H1 (cell line): ENCODE data around the gene CELF2. TPM values are rescaled to one million over a fixed set of nuclear protein-coding genes. Genes with fewer than 3 reads are reported as not detected.

Experiments used
- CHD1 ChIP-seq: IDR thresholded peaks from 2 replicates; pipeline ENCODE4 v1.6.1; 2012; ENCODE audit warnings: low read depth, low read length, improper control_type of control experiment
- CHD7 ChIP-seq: fragments of 300-600 bp; sonication (generic); IDR thresholded peaks from 2 replicates; pipeline ENCODE4 v1.7.1; 2012; ENCODE audit warnings: low read length, moderate library complexity, mild to moderate bottlenecking, inconsistent platforms; ENCODE audit not compliant: insufficient replicate concordance
- CTCF ChIP-seq, 3 experiments: IDR thresholded peaks; 1 replicate in 2 of 3; 2 replicates in 1 of 3; pipeline versions ENCODE4 v1.5.1 to v1.6.1; 2011; ENCODE audit warnings: low read length in 3 of 3, mild to moderate bottlenecking in 3 of 3, inconsistent platforms in 2 of 3, low read depth in 1 of 3, moderate library complexity in 1 of 3; ENCODE audit not compliant: insufficient read depth in 1 of 3; ENCODE audit errors: control extremely low read depth in 1 of 3
- EP300 ChIP-seq, 2 experiments: IDR thresholded peaks; 1 replicate in 1 of 2; 2 replicates in 1 of 2; pipeline ENCODE4 v1.6.1; 2011 to 2012; ENCODE audit warnings: low read depth in 2 of 2, low read length in 2 of 2, mild to moderate bottlenecking in 2 of 2, borderline replicate concordance in 1 of 2, inconsistent platforms in 1 of 2, moderate library complexity in 1 of 2
- GTF2F1 ChIP-seq: IDR thresholded peaks from 2 replicates; pipeline ENCODE4 v1.6.1; 2012; ENCODE audit warnings: low read depth, low read length, improper control_type of control experiment, borderline replicate concordance
- PHF8 ChIP-seq: fragments of 200-600 bp; sonication (generic); conservative IDR thresholded peaks from 2 replicates; pipeline ENCODE4 v1.7.1; 2012; ENCODE audit warnings: low read depth, mild to moderate bottlenecking, inconsistent platforms, low read length, moderate library complexity
- RNF2 ChIP-seq: fragments of 200-900, 300-1000 bp; sonication (generic); IDR thresholded peaks from 2 replicates; pipeline ENCODE4 v1.7.1; 2016; ENCODE audit warnings: borderline replicate concordance, low read depth, mild to moderate bottlenecking, antibody characterized with exemption, low read length; ENCODE audit not compliant: poor library complexity, severe bottlenecking; ENCODE audit errors: missing control alignments
- polyA plus RNA-seq, 7 experiments: library from polyadenylated mRNA; depleted of rRNA in 3 of 7; stranded (reverse) in 5 of 7; unstranded in 2 of 7; fragments of >200 nt in 5 of 7; fragments of 200-250 nt in 2 of 7; gene quantifications; 1 replicate in 5 of 7; 2 replicates in 1 of 7; 4 replicates in 1 of 7; pipeline versions ENCODE4 v1.2.1 to v1.2.3, GENCODE V29; 2011 to 2013; ENCODE audit warnings: missing spikeins in 2 of 7, mixed read lengths in 2 of 7
- total RNA-seq: library from RNA; stranded (reverse); fragmentation: NEBNext Ultra II Directional; extraction: Animal tissue kit (Norgen Biotek cat#: 25700); gene quantifications from 2 replicates; pipeline ENCODE4 v1.2.1, GENCODE V29; 2021

CELF2 gene
- total and polyA plus RNA-seq, 2 of the 8 experiments (the other 6 are each of a cell fraction or from before 2014, with no cell fraction given), result 18.3 to 22.7 TPM

- TF ChIP-seq CHD7 (no peak), EP300 (IDR thresholded peaks at IDR 0.05; ENCODE audit: borderline replicate concordance in 1 of 2, low read depth in 2 of 2, low read length in 2 of 2) (no peak), CHD1 (no peak), RNF2 (no peak), GTF2F1 (no peak), CTCF (IDR thresholded peaks at IDR 0.05; ENCODE audit: control extremely low read depth in 1 of 3, insufficient read depth in 1 of 3, low read depth in 1 of 3, low read length in 3 of 3) (no peak), PHF8 (no peak)
These were observed 213.0 kb downstream of the CELF2 start (continued) for GRCh38 chr10:11230498-11231167.
